GM21515 (cell line): ENCODE data around the gene FBN3.
"Not testable (repeated sequence)": the region's sequence is repeated elsewhere in the genome, so short reads cannot be mapped to it uniquely, and the experiment has no call there.

Experiments
- ATAC-seq: cut with Tn5 transposase; IDR thresholded peaks from one replicate; pipeline ENCODE4 v1.9.1; 2021; ENCODE audit not compliant: unreplicated experiment

The FBN3 gene

GRCh38 chr19:8120636-8121480 is 28.5 kb downstream of the FBN3 start:
- ATAC-seq = no peak

- ATAC-seq = no peak
Observed at GRCh38 chr19:8117991-8118390, 31.4 kb downstream of the FBN3 start.

- ATAC-seq = no peak
Observed at GRCh38 chr19:8116437-8117293, 32.7 kb downstream of the FBN3 start.

- ATAC-seq = no peak
Observed at GRCh38 chr19:8115805-8116396, 33.5 kb downstream of the FBN3 start.

- ATAC-seq = no peak
Observed at GRCh38 chr19:8113017-8113416, 36.4 kb downstream of the FBN3 start.

- no peak for ATAC-seq
Observed at GRCh38 chr19:8111376-8111775, 38.0 kb downstream of the FBN3 start.

GRCh38 chr19:8110931-8111330 is 38.5 kb downstream of the FBN3 start:
- ATAC-seq = no peak

- no peak for ATAC-seq
Observed at GRCh38 chr19:8109890-8110662, 39.3 kb downstream of the FBN3 start.

GRCh38 chr19:8109455-8109854 is 39.9 kb downstream of the FBN3 start:
- no peak for ATAC-seq

- ATAC-seq = no peak
Observed at GRCh38 chr19:8108560-8109445, 40.6 kb downstream of the FBN3 start.

GRCh38 chr19:8107301-8107903 is 42.0 kb downstream of the FBN3 start:
- no peak for ATAC-seq

- ATAC-seq = no peak
Observed at GRCh38 chr19:8105471-8105870, 43.9 kb downstream of the FBN3 start.

GRCh38 chr19:8101910-8102309 is 47.5 kb downstream of the FBN3 start:
- not testable (repeated sequence) for ATAC-seq

- ATAC-seq = no peak
Observed at GRCh38 chr19:8101311-8101710, 48.1 kb downstream of the FBN3 start.

GRCh38 chr19:8097681-8098567 is 51.5 kb downstream of the FBN3 start:
- ATAC-seq = no peak

GRCh38 chr19:8097198-8097597 is 52.2 kb downstream of the FBN3 start:
- no peak for ATAC-seq

GRCh38 chr19:8096071-8096470 is 53.3 kb downstream of the FBN3 start:
- no peak for ATAC-seq

- ATAC-seq = no peak
Observed at GRCh38 chr19:8095354-8095886, 54.0 kb downstream of the FBN3 start.
